AG04450 (cell line): Measurements from ENCODE around the gene FBXL17. TPM values are rescaled to one million over a fixed set of nuclear protein-coding genes. Genes with fewer than 3 reads are reported as not detected.

Experiments used
- CTCF ChIA-PET: fragments of 300-600, 350-600 bp; formaldehyde crosslinking; extraction: SDS; loops from one replicate; lab custom pipeline; 2022; ENCODE audit warnings: antibody characterized with exemption, inconsistent platforms; lab: Charles Lee
- POLR2A ChIA-PET: fragments of 350-600 bp; formaldehyde crosslinking; extraction: SDS; loops from one replicate; lab custom pipeline; 2021; ENCODE audit warnings: antibody characterized with exemption, inconsistent platforms; lab: Yijun Ruan, JAX
- DNase-seq: peaks from one replicate; pipeline ENCODE4 v3.0.0-alpha.2; 2011; ENCODE audit warnings: low read depth, low spot score
- H3K27ac ChIP-seq: one replicate; pipeline ENCODE4 v1.5.1; 2012; ENCODE audit warnings: low read depth, low read length, control low read depth
- H3K27me3 ChIP-seq: one replicate; pipeline ENCODE4 v1.6.0; 2012; ENCODE audit warnings: low read length; ENCODE audit not compliant: control insufficient read depth, insufficient read depth
- H3K4me3 ChIP-seq: 2 replicates; pipeline ENCODE4 v1.5.1; 2011; ENCODE audit warnings: mild to moderate bottlenecking, low read depth, low read length, control low read depth
- H3K9me3 ChIP-seq: 2 replicates; pipeline ENCODE4 v1.5.1; 2012; ENCODE audit warnings: low read length; ENCODE audit not compliant: control insufficient read depth, insufficient read depth
- polyA plus RNA-seq: library from polyadenylated mRNA; depleted of rRNA; stranded (reverse); fragments of >200 nt; gene quantifications from 2 replicates; pipeline ENCODE4 v1.2.3, GENCODE V29; 2011
- TF ChIP-seq, protein P1 (sequence below): IDR thresholded peaks from 2 replicates; pipeline ENCODE4 v1.5.1; 2011; ENCODE audit warnings: low read depth, low read length, control low read depth, inconsistent platforms

FBXL17 gene
- polyA plus RNA-seq, 1 experiment = 9.4 TPM

DNA sequence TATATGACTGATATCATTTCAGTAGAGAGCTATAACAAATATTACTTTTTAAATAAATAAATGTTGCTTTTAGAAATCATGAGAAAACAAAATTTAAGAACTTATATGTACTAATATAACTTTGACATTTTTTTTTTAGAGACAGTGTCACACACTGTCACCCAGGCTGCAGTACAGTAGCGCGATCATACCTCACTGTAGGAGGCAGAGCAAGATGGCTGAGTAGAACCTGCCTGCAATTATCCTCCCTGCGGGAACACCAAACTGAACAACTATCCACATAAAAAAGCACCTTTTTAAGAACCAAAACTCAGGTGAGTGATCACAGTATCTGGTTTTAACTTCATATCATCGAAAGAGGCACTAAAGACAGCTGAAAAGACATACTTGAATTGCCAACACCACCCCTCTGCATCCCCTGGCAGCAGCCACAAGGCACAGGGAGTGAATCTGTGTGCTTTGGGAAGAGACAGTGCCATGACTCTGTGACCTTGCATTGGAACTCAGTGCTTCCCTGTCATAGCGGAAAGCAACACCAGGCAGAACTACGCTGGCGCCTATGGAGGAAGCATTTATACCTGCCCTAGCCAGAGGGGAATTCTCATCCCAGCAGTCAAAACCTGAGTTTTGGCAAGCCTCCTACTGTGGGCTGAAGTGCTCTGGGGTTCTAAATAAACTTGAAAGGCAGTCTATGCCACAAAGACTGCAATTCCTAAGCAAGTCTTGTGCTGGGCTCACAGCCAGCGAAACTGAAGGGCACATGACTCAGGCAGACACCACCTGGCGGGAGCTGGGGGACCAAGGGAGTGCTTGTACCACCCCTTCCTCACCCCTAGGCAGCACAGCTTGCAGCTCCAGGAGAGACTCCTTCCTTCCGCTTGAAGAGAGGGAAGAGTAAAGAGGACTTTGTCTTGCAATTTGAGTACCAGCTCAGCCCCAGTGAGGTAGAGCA lies 142.7 kb downstream of the FBXL17 start:
- H3K27me3 ChIP-seq = no peaks in the 10 kb centered on the region
- ChIA-PET POLR2A (no interaction called here), CTCF (interaction anchor here (4.1 kb wide), 1 partner anchor 21 kb away, joined by 25 read pairs; no protein-coding TSS in a partner anchor)
- no peak overlapping the region for H3K4me3 ChIP-seq
- H3K27ac ChIP-seq = no peak overlapping the region
- DNase-seq = no peak
- no peaks in the 10 kb centered on the region for H3K9me3 ChIP-seq
- TF ChIP-seq, protein P1, sequence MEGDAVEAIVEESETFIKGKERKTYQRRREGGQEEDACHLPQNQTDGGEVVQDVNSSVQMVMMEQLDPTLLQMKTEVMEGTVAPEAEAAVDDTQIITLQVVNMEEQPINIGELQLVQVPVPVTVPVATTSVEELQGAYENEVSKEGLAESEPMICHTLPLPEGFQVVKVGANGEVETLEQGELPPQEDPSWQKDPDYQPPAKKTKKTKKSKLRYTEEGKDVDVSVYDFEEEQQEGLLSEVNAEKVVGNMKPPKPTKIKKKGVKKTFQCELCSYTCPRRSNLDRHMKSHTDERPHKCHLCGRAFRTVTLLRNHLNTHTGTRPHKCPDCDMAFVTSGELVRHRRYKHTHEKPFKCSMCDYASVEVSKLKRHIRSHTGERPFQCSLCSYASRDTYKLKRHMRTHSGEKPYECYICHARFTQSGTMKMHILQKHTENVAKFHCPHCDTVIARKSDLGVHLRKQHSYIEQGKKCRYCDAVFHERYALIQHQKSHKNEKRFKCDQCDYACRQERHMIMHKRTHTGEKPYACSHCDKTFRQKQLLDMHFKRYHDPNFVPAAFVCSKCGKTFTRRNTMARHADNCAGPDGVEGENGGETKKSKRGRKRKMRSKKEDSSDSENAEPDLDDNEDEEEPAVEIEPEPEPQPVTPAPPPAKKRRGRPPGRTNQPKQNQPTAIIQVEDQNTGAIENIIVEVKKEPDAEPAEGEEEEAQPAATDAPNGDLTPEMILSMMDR = no peak

DNA sequence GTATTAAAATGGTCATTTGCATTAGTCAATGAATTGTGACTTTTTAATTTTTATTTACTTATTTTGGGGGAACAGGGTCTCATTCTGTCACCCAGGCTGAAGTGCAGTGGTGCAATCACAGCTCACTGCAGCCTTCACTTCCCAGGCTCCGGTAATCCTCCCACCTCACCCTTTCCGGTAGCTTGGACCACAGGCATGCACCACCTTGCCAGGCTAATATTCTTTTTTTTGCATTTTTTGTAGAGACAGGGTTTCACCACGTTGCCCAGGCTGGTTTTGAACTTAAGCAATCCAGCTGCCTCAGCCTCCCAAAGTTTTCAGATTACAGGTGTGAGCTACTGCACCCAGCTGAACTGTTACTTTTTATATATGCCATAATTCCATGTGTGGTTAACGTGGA lies 143.4 kb downstream of the FBXL17 start:
- no peak for DNase-seq
- TF ChIP-seq, protein P1 = no peak
- Histone ChIP-seq H3K9me3 (no peaks in the 10 kb centered on the region), H3K27me3 (no peaks in the 10 kb centered on the region), H3K27ac (no peak overlapping the region), H3K4me3 (no peak overlapping the region)
- ChIA-PET CTCF (interaction anchor here (4.1 kb wide), 1 partner anchor 22 kb away, joined by 25 read pairs; no protein-coding TSS in a partner anchor), POLR2A (no interaction called here)

DNA sequence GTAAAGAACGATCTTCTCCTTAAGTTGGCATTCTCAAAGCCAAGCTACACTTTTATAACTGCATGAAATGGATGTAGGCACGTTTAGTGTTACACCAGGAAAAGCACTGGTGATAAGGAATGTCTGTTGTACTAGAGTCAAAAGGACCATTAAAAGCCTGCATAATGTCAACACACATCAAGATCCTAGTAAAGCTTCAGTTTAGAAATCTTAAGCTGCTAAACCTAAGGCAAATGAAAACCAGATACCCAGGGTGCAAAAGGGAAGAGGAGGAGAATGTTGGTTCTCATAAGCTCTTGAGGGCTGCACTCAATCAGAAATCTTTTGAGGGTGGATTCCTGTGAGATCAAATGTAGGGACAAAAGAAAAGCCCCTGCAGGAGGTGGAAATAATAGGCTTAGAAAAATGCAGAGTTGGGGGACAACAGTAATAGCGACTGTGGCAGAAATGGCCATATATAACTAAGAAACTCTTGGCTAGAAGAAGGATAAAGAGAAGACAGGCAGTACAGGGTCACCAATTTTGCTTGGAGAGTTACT lies 148.2 kb downstream of the FBXL17 start:
- ChIA-PET CTCF (interaction anchor here (3.4 kb wide), 1 partner anchor 27 kb away, joined by 12 read pairs; no protein-coding TSS in a partner anchor), POLR2A (no interaction called here)
- Histone ChIP-seq H3K9me3 (no peaks in the 10 kb centered on the region), H3K27ac (no peak overlapping the region), H3K4me3 (no peak overlapping the region), H3K27me3 (no peaks in the 10 kb centered on the region)
- no peak for DNase-seq
- TF ChIP-seq, protein P1 = no peak

DNA sequence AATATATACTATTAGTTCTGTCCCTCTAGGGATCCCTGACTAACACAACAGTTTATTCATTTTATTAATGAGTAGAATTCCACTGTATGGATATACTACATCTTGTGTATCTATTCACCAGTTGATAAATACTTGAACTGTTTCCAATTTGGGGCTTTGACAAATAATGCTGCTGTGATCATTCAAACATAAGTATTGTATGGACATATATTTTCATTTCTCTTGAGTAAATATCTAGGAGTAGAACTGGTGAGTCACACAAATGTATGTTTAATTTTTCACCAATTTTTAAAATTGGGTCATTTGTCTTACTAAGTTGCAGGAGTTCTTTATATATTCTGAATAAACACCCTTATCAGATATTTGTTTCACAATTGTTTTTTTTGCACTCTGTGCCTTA lies 149.1 kb downstream of the FBXL17 start:
- CTCF ChIA-PET = interaction anchor here (3.4 kb wide), 1 partner anchor 28 kb away, joined by 12 read pairs; no protein-coding TSS in a partner anchor
- TF ChIP-seq, protein P1 = no peak
- no peaks in the 10 kb centered on the region for H3K27me3 ChIP-seq
- no peak for DNase-seq
- POLR2A ChIA-PET = no interaction called here
- H3K4me3 ChIP-seq = no peak overlapping the region
- no peak overlapping the region for H3K27ac ChIP-seq
- no peaks in the 10 kb centered on the region for H3K9me3 ChIP-seq

DNA sequence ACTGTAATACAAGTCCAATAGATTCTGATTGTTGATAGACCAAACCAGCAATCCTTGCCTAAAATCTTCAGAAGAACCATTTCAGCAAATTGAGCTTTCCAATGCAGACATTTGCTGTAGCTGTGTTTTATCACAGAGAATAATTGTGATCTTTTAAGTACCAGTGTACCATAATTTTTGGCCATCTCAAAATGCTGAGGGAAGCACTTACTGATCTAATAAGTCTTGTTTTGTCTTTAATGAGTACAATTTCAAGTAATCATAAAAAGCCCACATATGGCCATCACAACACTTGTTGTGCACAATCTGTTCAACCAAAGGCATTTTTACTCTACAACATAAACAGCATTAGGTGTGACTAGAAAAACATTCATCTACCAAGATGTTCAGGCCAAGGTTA lies 159.9 kb downstream of the FBXL17 start:
- H3K27ac ChIP-seq = no peak overlapping the region
- TF ChIP-seq, protein P1 = no peak
- no peaks in the 10 kb centered on the region for H3K9me3 ChIP-seq
- no peak overlapping the region for H3K4me3 ChIP-seq
- DNase-seq = no peak
- POLR2A ChIA-PET = no interaction called here
- no peaks in the 10 kb centered on the region for H3K27me3 ChIP-seq
- CTCF ChIA-PET = interaction anchor here (2.0 kb wide), 1 partner anchor 38 kb away, joined by 12 read pairs; no protein-coding TSS in a partner anchor
